IMR-90 (cell line): ENCODE measurements around the gene PIK3R3. TPM values are rescaled to one million over a fixed set of nuclear protein-coding genes. Genes with fewer than 3 reads are reported as not detected.

Experiments
- ATAC-seq: fragments of 200-7000 bp; cut with Tn5 transposase; 2 replicates; pipeline ENCODE4 v1.9.1; 2020; ENCODE audit warnings: low read depth, mild to moderate bottlenecking, moderate library complexity
- BruUV-seq: library from RNA; stranded (reverse); fragments of 400-500 nt; replicated peaks from 2 replicates; lab custom pipeline; 2021; lab: Mats Ljungman, UMichigan
- CTCF ChIA-PET: fragments of 300-600 bp; formaldehyde crosslinking; extraction: SDS; loops from one replicate; lab custom pipeline; 2021; ENCODE audit warnings: antibody characterized with exemption; lab: Yijun Ruan, JAX
- POLR2A ChIA-PET: fragments of 300-600 bp; sonication (Branson Sonifier 250); formaldehyde crosslinking; loops from one replicate; lab custom pipeline; 2022; ENCODE audit warnings: antibody characterized with exemption; ENCODE audit not compliant: unreplicated experiment; lab: Charles Lee
- DNase-seq: peaks from one replicate; pipeline ENCODE4 v3.0.0; 2013
- H2AFZ ChIP-seq: replicated peaks from 2 replicates; pipeline ENCODE3; 2013; ENCODE audit warnings: low read length, mild to moderate bottlenecking; ENCODE audit not compliant: poor library complexity
- H2AK5ac ChIP-seq: 2 replicates; pipeline ENCODE4 v1.6.1; 2013; ENCODE audit warnings: low read depth, low read length, inconsistent platforms
- H2AK9ac ChIP-seq: replicated peaks from 2 replicates; pipeline ENCODE3; 2013; ENCODE audit warnings: mild to moderate bottlenecking, low read depth, low read length, moderate library complexity; ENCODE audit not compliant: poor library complexity
- H2BK120ac ChIP-seq: 2 replicates; pipeline ENCODE4 v1.6.1; 2013; ENCODE audit warnings: low read depth, low read length, inconsistent platforms
- H2BK15ac ChIP-seq: 3 replicates; pipeline ENCODE4 v1.6.1; 2013; ENCODE audit warnings: low read depth, low read length, inconsistent platforms
- H2BK20ac ChIP-seq: 2 replicates; pipeline ENCODE4 v1.6.1; 2013; ENCODE audit warnings: low read depth, mild to moderate bottlenecking, inconsistent platforms, low read length, moderate library complexity
- H2BK5ac ChIP-seq: 2 replicates; pipeline ENCODE4 v1.6.1; 2013; ENCODE audit warnings: mild to moderate bottlenecking, low read depth, low read length, inconsistent platforms; ENCODE audit not compliant: poor library complexity, severe bottlenecking
- H3K14ac ChIP-seq: replicated peaks from 2 replicates; pipeline ENCODE4 v1.6.1; 2013; ENCODE audit warnings: low read depth, low read length, inconsistent platforms
- H3K18ac ChIP-seq: 2 replicates; pipeline ENCODE4 v1.6.1; 2013; ENCODE audit warnings: low read depth, low read length, control low read depth
- H3K23ac ChIP-seq: 2 replicates; pipeline ENCODE4 v1.6.1; 2013; ENCODE audit warnings: low read depth, low read length, inconsistent platforms
- H3K27ac ChIP-seq: 2 replicates; pipeline ENCODE4 v1.5.1; 2013; ENCODE audit warnings: mild to moderate bottlenecking, control low read depth, low read length; ENCODE audit not compliant: insufficient read depth
- H3K27me3 ChIP-seq: 2 replicates; pipeline ENCODE4 v1.6.1; 2013; ENCODE audit warnings: low read length; ENCODE audit not compliant: control insufficient read depth, insufficient read depth
- H3K36me3 ChIP-seq: 2 replicates; pipeline ENCODE4 v1.6.1; 2013; ENCODE audit warnings: low read length, mixed read lengths; ENCODE audit not compliant: control insufficient read depth, insufficient read depth
- H3K4ac ChIP-seq: 2 replicates; pipeline ENCODE4 v1.6.1; 2013; ENCODE audit warnings: low read depth, low read length, inconsistent platforms
- H3K4me1 ChIP-seq: 2 replicates; pipeline ENCODE4 v1.6.1; 2013; ENCODE audit warnings: low read length, mixed read lengths; ENCODE audit not compliant: control insufficient read depth, insufficient read depth
- H3K4me2 ChIP-seq: 2 replicates; pipeline ENCODE4 v1.6.1; 2013; ENCODE audit warnings: low read depth, mild to moderate bottlenecking, control low read depth, low read length, moderate library complexity
- H3K4me3 ChIP-seq: 2 replicates; pipeline ENCODE4 v1.5.1; 2013; ENCODE audit warnings: low read depth, mild to moderate bottlenecking, control low read depth, low read length, moderate library complexity; ENCODE audit not compliant: insufficient read depth
- H3K56ac ChIP-seq: 2 replicates; pipeline ENCODE4 v1.6.1; 2013; ENCODE audit warnings: low read length, inconsistent platforms; ENCODE audit not compliant: insufficient read depth; ENCODE audit errors: extremely low read depth
- H3K79me1 ChIP-seq, 2 experiments: 2 replicates each; pipeline ENCODE4 v1.6.1; 2013; ENCODE audit warnings: low read length in 2 of 2, inconsistent platforms in 1 of 2, low read depth in 1 of 2
- H3K9ac ChIP-seq: 2 replicates; pipeline ENCODE4 v1.6.1; 2013; ENCODE audit warnings: low read depth, low read length, control low read depth
- H3K9me1 ChIP-seq: 2 replicates; pipeline ENCODE4 v1.6.1; 2013; ENCODE audit warnings: low read length, inconsistent platforms; ENCODE audit not compliant: insufficient read depth
- H3K9me3 ChIP-seq: 2 replicates; pipeline ENCODE4 v1.6.1; 2013; ENCODE audit warnings: low read length; ENCODE audit not compliant: control insufficient read depth, insufficient read depth
- H4K20me1 ChIP-seq: 2 replicates; pipeline ENCODE4 v1.6.1; 2013; ENCODE audit warnings: low read length, inconsistent platforms; ENCODE audit not compliant: insufficient read depth
- H4K5ac ChIP-seq: 2 replicates; pipeline ENCODE4 v1.6.1; 2013; ENCODE audit warnings: mild to moderate bottlenecking, low read depth, low read length, control low read depth
- H4K8ac ChIP-seq, 2 experiments: 2 replicates each; pipeline ENCODE4 v1.6.1; 2013; ENCODE audit warnings: low read depth in 2 of 2, low read length in 2 of 2, control low read depth in 1 of 2, inconsistent platforms in 1 of 2
- H4K91ac ChIP-seq: 2 replicates; pipeline ENCODE4 v1.6.1; 2013; ENCODE audit warnings: low read depth, low read length, inconsistent platforms; ENCODE audit not compliant: insufficient read depth
- CEBPB ChIP-seq: IDR thresholded peaks from 2 replicates; pipeline ENCODE4 v1.6.1; 2012; ENCODE audit warnings: low read depth, low read length, improper control_type of control experiment
- FOS ChIP-seq: fragments of 150-350 bp; IDR thresholded peaks from 2 replicates; pipeline ENCODE4 v1.6.1; 2016; ENCODE audit warnings: low read depth, low read length
- MAFK ChIP-seq: IDR thresholded peaks from 2 replicates; pipeline ENCODE4 v1.6.1; 2012; ENCODE audit warnings: low read depth, low read length, improper control_type of control experiment
- NFE2L2 ChIP-seq: fragments of 150-350 bp; IDR thresholded peaks from 2 replicates; pipeline ENCODE4 v1.6.1; 2016; ENCODE audit warnings: low read depth, mild to moderate bottlenecking, low read length
- RCOR1 ChIP-seq: IDR thresholded peaks from 2 replicates; pipeline ENCODE4 v1.6.1; 2012; ENCODE audit warnings: mild to moderate bottlenecking, low read length, improper control_type of control experiment; ENCODE audit not compliant: insufficient replicate concordance
- WGBS, 2 experiments: methylation state at CpG; one replicate each; pipeline versions ENCODE4 v1.1.5 to v1.1.7; 2013; ENCODE audit warnings: missing lambda C conversion rate in 2 of 2; ENCODE audit not compliant: insufficient read length in 1 of 2; ENCODE audit errors: extremely low coverage in 2 of 2; 5-methylcytosine and 5-hydroxymethylcytosine counted together
- dilution Hi-C: fragments of 300-500 bp; cut with HindIII; formaldehyde crosslinking; loops from one replicate; pipeline ENCODE4 v1.14.3; 2018; ENCODE audit warnings: low sequenced_read_pairs; ENCODE audit not compliant: unreplicated experiment
- in situ Hi-C: fragments of 300-500 bp; cut with MboI; formaldehyde crosslinking; loops from 3 replicates; pipeline ENCODE4 v1.14.3; 2019; ENCODE audit warnings: low sequenced_read_pairs, inconsistent platforms, mixed read lengths
- intact Hi-C: fragments of 100-400 bp; cut with micrococcal nuclease; formaldehyde crosslinking; loops from 2 replicates; pipeline ENCODE4 v1.10.0; 2022
- polyA plus RNA-seq, 3 experiments: library from polyadenylated mRNA; depleted of rRNA; stranded (reverse); fragments of >200 nt; gene quantifications; 2 replicates each; pipeline ENCODE4 v1.2.3, GENCODE V29; 2012; ENCODE audit warnings: low replicate concordance in 1 of 3
- total RNA-seq: library from RNA; depleted of rRNA; stranded (reverse); fragments of >200 nt; gene quantifications from 2 replicates; pipeline ENCODE4 v1.2.3, GENCODE V29; 2012

The PIK3R3 gene
- total and polyA plus RNA-seq, 2 of the 4 experiments (the other 2 are of a cell fraction) = 5.3 to 9.9 TPM

DNA sequence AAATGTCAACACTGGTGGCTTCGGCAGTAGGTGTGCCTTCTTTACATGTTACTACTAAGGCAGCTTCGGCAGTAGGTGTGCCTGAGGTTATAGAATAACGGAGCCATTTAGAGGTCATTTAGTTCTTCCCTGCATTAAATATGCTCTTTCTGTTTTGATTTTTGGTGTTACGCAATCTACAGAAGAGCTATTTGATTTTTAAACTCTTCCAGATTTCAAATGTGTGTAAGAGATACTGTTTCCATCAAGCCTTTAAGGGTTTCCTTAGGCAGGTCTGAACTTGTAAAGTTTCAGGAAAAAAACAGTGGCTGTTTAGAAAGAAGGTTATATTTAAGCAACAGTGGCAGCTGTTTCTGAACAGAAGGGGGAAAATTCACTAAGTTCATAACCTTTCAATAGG, 54.8 kb downstream of the PIK3R3 start:
- no peak overlapping the region for H3K14ac ChIP-seq
- H3K4me3 ChIP-seq = no peak overlapping the region
- H2BK20ac ChIP-seq = no peak overlapping the region
- no peak overlapping the region for H4K5ac ChIP-seq
- no peaks in the 10 kb centered on the region for H3K4me1 ChIP-seq
- no peak overlapping the region for H3K9ac ChIP-seq
- no peak overlapping the region for H2BK5ac ChIP-seq
- H2AFZ ChIP-seq = no peak overlapping the region
- H3K23ac ChIP-seq = no peak overlapping the region
- BruUV-seq = no TSS peak
- H3K18ac ChIP-seq = no peak overlapping the region
- no peak overlapping the region for H3K56ac ChIP-seq
- ATAC-seq (no peak), DNase-seq (no peak)
- dilution Hi-C loops (no loop called here), intact Hi-C loops (loop anchor here (5.0 kb wide), 1 partner anchor 40 kb away; no protein-coding TSS in a partner anchor), in situ Hi-C loops (no loop called here)
- H4K20me1 ChIP-seq = no peaks in the 10 kb centered on the region
- H3K4ac ChIP-seq = no peak overlapping the region
- H3K79me1 ChIP-seq = peaks cover 0 to 4% of the 10 kb centered on the region in 2 experiments; a peak in 1 of 4 replicates
- no peak overlapping the region for H2BK120ac ChIP-seq
- 0 out of 2 replicates have a peak, but pooled peaks cover 2% of the 10 kb centered on the region for H3K36me3 ChIP-seq
- no peak overlapping the region for H3K4me2 ChIP-seq
- no peak overlapping the region for H2AK5ac ChIP-seq
- CTCF ChIA-PET = interaction anchor here (0.6 kb wide), 1 partner anchor 15 kb away, joined by 3 read pairs; no protein-coding TSS in a partner anchor
- H4K91ac ChIP-seq = no peak overlapping the region
- no peak overlapping the region for H3K27ac ChIP-seq
- no peaks in the 10 kb centered on the region for H3K27me3 ChIP-seq
- H3K9me1 ChIP-seq = no peaks in the 10 kb centered on the region
- H4K8ac ChIP-seq = no peak overlapping the region
- H2AK9ac ChIP-seq = no peak overlapping the region
- POLR2A ChIA-PET = no interaction called here
- H2BK15ac ChIP-seq = no peak overlapping the region
- no peaks in the 10 kb centered on the region for H3K9me3 ChIP-seq
- no peak for TF ChIP-seq NFE2L2
- TF ChIP-seq MAFK = no peak
- TF ChIP-seq FOS = no peak
- TF ChIP-seq RCOR1 = no peak
- peak; percentile 94 for TF ChIP-seq CEBPB
- no CpG with 5 or more reads among the region's 4 CpGs for WGBS, 2 experiments
